Activated CD8-positive, alpha-beta memory T cell treated with anti-CD3 and anti-CD28 coated beads, Interleukin-2, amount 50 U/mL, for 1 hour (primary cell): ENCODE results near the gene TLK2.
"Not testable (repeated sequence)": the region's sequence is repeated elsewhere in the genome, so short reads cannot be mapped to it uniquely, and the experiment has no call there.

Experiments
- DNase-seq: peaks from one replicate; pipeline ENCODE4 v3.0.0-alpha.2; 2020; ENCODE audit errors: extremely low read depth

TLK2 gene

GRCh38 chr17:62482553-62482952, 3.9 kb downstream of the TLK2 start:
- not testable (repeated sequence) for DNase-seq

- DNase-seq, result not testable (repeated sequence)
Observed at GRCh38 chr17:62490990-62491389, 12.4 kb downstream of the TLK2 start.

GRCh38 chr17:62493049-62493655, 14.5 kb downstream of the TLK2 start:
- not testable (repeated sequence) for DNase-seq

- DNase-seq, result not testable (repeated sequence)
Observed at GRCh38 chr17:62494073-62494472, 15.4 kb downstream of the TLK2 start.

- not testable (repeated sequence) for DNase-seq
Observed at GRCh38 chr17:62496344-62496743, 17.7 kb downstream of the TLK2 start.

- DNase-seq, result not testable (repeated sequence)
Observed at GRCh38 chr17:62498796-62499195, 20.2 kb downstream of the TLK2 start.

- DNase-seq, result not testable (repeated sequence)
Observed at GRCh38 chr17:62500463-62500862, 21.8 kb downstream of the TLK2 start.

- DNase-seq, result not testable (repeated sequence)
Observed at GRCh38 chr17:62504857-62505256, 26.2 kb downstream of the TLK2 start.

- DNase-seq, result not testable (repeated sequence)
Observed at GRCh38 chr17:62507191-62507836, 28.7 kb downstream of the TLK2 start.

- not testable (repeated sequence) for DNase-seq
Observed at GRCh38 chr17:62510247-62510819, 31.7 kb downstream of the TLK2 start.

- DNase-seq, result not testable (repeated sequence)
Observed at GRCh38 chr17:62511014-62511413, 32.4 kb downstream of the TLK2 start.

- not testable (repeated sequence) for DNase-seq
Observed at GRCh38 chr17:62516376-62516775, 37.8 kb downstream of the TLK2 start.

GRCh38 chr17:62521295-62521694, 42.7 kb downstream of the TLK2 start:
- not testable (repeated sequence) for DNase-seq

- DNase-seq, result not testable (repeated sequence)
Observed at GRCh38 chr17:62524077-62524476, 45.5 kb downstream of the TLK2 start.

GRCh38 chr17:62525317-62525716, 46.7 kb downstream of the TLK2 start:
- not testable (repeated sequence) for DNase-seq

GRCh38 chr17:62530936-62531335, 52.3 kb downstream of the TLK2 start:
- DNase-seq, result not testable (repeated sequence)

GRCh38 chr17:62536557-62536956, 57.9 kb downstream of the TLK2 start:
- not testable (repeated sequence) for DNase-seq

GRCh38 chr17:62541073-62541472, 62.4 kb downstream of the TLK2 start:
- DNase-seq, result not testable (repeated sequence)

GRCh38 chr17:62543278-62543775, 64.7 kb downstream of the TLK2 start:
- DNase-seq, result not testable (repeated sequence)

- DNase-seq, result not testable (repeated sequence)
Observed at GRCh38 chr17:62546066-62546465, 67.4 kb downstream of the TLK2 start.

GRCh38 chr17:62552851-62553659, 74.4 kb downstream of the TLK2 start:
- not testable (repeated sequence) for DNase-seq

- DNase-seq, result not testable (repeated sequence)
Observed at GRCh38 chr17:62557532-62557931, 78.9 kb downstream of the TLK2 start.
